Lung (tissue), 12 donors: Measurements from ENCODE around the gene DLG3. TPM values are rescaled to one million over a fixed set of nuclear protein-coding genes. Genes with fewer than 3 reads are reported as not detected.

ENCODE experiments used
- ATAC-seq: fragments of 200-7000 bp; cut with Tn5 transposase; one replicate; pipeline ENCODE4 v1.9.1; 2020; ENCODE audit warnings: moderate number of reproducible peaks; ENCODE audit not compliant: insufficient read depth, low FRiP score
- DNase-seq, 3 donors: peaks; one replicate each; pipeline ENCODE4 v3.0.0-alpha.2; 2013 to 2017
- H3K27ac ChIP-seq, 2 donors: one replicate each; pipeline ENCODE4 v1.5.1; 2013; ENCODE audit warnings: mild to moderate bottlenecking in 2 of 2, moderate library complexity in 2 of 2, control low read depth in 1 of 2, inconsistent platforms in 1 of 2, low read depth in 1 of 2, low read length in 1 of 2
- H3K27me3 ChIP-seq, 3 donors: one replicate each; pipeline ENCODE4 v1.5.1; 2013; ENCODE audit warnings: low read length in 2 of 3; ENCODE audit not compliant: control insufficient read depth in 3 of 3, insufficient read depth in 3 of 3
- H3K36me3 ChIP-seq, 4 donors: one replicate each; pipeline ENCODE4 v1.5.1; 2013; ENCODE audit warnings: low read length in 4 of 4, mild to moderate bottlenecking in 1 of 4, moderate library complexity in 1 of 4; ENCODE audit not compliant: control insufficient read depth in 4 of 4, insufficient read depth in 4 of 4
- H3K4me1 ChIP-seq, 5 donors: one replicate each; pipeline ENCODE4 v1.5.1; 2013; ENCODE audit warnings: low read length in 5 of 5, mild to moderate bottlenecking in 2 of 5, moderate library complexity in 1 of 5; ENCODE audit not compliant: control insufficient read depth in 5 of 5, insufficient read depth in 5 of 5
- H3K4me3 ChIP-seq: one replicate; pipeline ENCODE4 v1.5.1; 2013; ENCODE audit warnings: mild to moderate bottlenecking, control low read depth, moderate library complexity
- H3K9ac ChIP-seq, 2 donors: one replicate each; pipeline ENCODE4 v1.5.1; 2013; ENCODE audit warnings: low read length in 2 of 2, control low read depth in 1 of 2; ENCODE audit not compliant: insufficient read depth in 1 of 2
- H3K9me3 ChIP-seq, 4 donors: one replicate each; pipeline ENCODE4 v1.5.1; 2013; ENCODE audit warnings: low read length in 3 of 4, mild to moderate bottlenecking in 1 of 4, moderate library complexity in 1 of 4; ENCODE audit not compliant: control insufficient read depth in 4 of 4, insufficient read depth in 3 of 4
- WGBS, 2 donors: extraction: QIAGEN DNeasy Blood & Tissue Kit; methylation state at CpG; one replicate each; pipeline ENCODE4 v1.1.7; 2013; 5-methylcytosine and 5-hydroxymethylcytosine counted together
- polyA plus RNA-seq, 2 donors: library from polyadenylated mRNA; stranded (reverse); fragments of 200-250 nt; gene quantifications; one replicate each; pipeline ENCODE4 v1.2.1, GENCODE V29; 2013
- total RNA-seq, 2 donors: library from RNA; depleted of rRNA in 1 of 2; stranded (reverse); fragments of >200 nt in 1 of 2; gene quantifications; one replicate each; pipeline ENCODE4 v1.2.1, GENCODE V29; 2014 to 2021
- TF ChIP-seq, protein P1 (sequence below): IDR thresholded peaks from 2 replicates; pipeline ENCODE4 v1.5.1; 2012; ENCODE audit warnings: mild to moderate bottlenecking; ENCODE audit errors: control extremely low read depth, extremely low read depth
- donor health status: control.
- donor health status: control.
- donor health status: Bipolar disorder and iron deficiency.
- donor health status: healthy.
- donor health status: DM: yes; HTN: yes; CAD: no.

DLG3 gene
- total and polyA plus RNA-seq, 4 donors, result 9.3 to 31.5 (median 18.6) TPM

DNA sequence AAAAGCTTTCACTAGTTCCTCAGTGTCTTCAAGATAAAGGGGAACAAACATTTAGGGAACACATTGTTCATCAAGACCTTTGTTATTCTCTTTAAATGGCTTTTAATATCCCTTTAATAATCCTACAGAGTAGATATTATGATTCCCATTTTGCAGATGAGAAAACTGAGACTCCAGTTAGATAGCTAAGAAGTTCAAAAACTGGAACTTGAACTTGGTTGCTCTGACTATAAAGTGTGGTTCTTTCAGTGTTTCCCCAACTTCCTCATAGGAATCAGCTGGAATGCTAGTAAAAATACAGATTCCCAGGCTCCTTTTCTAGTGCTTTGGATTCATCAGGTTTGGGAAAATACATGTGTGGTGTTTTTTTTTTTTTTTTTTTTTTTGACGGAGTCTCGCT lies 37.7 kb downstream of the DLG3 start:
- H3K27me3 ChIP-seq, result no peaks in the 10 kb centered on the region
- H3K9me3 ChIP-seq, result no peaks in the 10 kb centered on the region
- ATAC-seq (no peak), DNase-seq (no peak)
- no peak overlapping the region for H3K4me3 ChIP-seq
- 93% methylated on average over 2 of the region's 2 CpGs; no CpG with 5 or more reads in 1 of the 2 donors for WGBS, 2 donors
- no peaks in the 10 kb centered on the region for H3K36me3 ChIP-seq
- no peak overlapping the region for H3K9ac ChIP-seq
- peaks cover 0 to 13% (median 6%) of the 10 kb centered on the region in 5 donors for H3K4me1 ChIP-seq
- TF ChIP-seq, protein P1, sequence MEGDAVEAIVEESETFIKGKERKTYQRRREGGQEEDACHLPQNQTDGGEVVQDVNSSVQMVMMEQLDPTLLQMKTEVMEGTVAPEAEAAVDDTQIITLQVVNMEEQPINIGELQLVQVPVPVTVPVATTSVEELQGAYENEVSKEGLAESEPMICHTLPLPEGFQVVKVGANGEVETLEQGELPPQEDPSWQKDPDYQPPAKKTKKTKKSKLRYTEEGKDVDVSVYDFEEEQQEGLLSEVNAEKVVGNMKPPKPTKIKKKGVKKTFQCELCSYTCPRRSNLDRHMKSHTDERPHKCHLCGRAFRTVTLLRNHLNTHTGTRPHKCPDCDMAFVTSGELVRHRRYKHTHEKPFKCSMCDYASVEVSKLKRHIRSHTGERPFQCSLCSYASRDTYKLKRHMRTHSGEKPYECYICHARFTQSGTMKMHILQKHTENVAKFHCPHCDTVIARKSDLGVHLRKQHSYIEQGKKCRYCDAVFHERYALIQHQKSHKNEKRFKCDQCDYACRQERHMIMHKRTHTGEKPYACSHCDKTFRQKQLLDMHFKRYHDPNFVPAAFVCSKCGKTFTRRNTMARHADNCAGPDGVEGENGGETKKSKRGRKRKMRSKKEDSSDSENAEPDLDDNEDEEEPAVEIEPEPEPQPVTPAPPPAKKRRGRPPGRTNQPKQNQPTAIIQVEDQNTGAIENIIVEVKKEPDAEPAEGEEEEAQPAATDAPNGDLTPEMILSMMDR, result no peak
- H3K27ac ChIP-seq, result peak overlapping the region in 1 of 2 donors; percentile 45

DNA sequence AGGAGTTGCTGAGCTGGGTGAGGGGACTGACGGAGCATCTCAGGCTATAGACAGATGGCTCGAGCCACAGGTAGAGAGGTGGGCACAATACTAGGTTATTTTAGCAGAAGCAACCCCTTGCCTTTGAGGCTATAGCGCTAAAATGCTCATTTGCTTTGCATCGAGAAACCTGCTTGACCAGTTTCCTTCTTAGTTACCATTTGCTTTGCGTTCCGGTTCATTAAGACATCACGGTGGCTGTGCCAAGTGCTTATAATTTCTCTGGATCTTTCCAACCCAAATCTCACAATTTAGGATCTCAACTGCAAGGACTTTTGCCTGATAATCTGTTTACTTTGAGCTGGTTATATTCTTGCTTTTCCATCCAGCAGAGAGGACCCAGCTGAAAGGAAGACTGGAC lies 40.8 kb downstream of the DLG3 start:
- Histone ChIP-seq H3K4me1 (peaks cover 0 to 4% (median 0%) of the 10 kb centered on the region in 5 donors), H3K27me3 (no peaks in the 10 kb centered on the region), H3K9me3 (no peaks in the 10 kb centered on the region), H3K4me3 (no peak overlapping the region), H3K27ac (no peak overlapping the region), H3K36me3 (no peaks in the 10 kb centered on the region), H3K9ac (no peak overlapping the region)
- DNase-seq (peak in 1 of 3 donors; percentile 45), ATAC-seq (no peak)
- 63 to 90% methylated on average over 7 of the region's 7 CpGs for WGBS, 2 donors
- TF ChIP-seq, protein P1, result no peak

DNA sequence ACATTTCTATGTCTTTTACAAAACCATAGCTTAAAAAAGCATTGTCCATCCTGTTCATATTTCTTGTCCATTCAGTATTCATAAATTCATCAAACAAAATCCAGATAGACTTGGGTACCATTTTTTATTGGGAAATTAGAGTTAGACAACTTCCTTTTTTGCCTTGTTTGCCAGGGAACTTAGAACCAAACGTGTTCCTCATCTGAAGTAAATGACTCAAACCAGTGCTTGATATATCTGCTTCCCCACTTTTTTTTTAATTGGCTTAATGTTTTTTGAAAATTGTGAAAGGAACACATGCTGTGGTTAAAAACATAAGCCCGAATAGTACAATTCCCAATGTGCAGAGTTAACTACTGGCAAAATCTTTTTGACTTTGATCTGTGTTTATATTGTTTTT lies 44.2 kb downstream of the DLG3 start:
- WGBS, 2 donors, result 28 to 51% methylated on average over 2 of the region's 2 CpGs
- H3K9ac ChIP-seq, result no peak overlapping the region
- DNase-seq (no peak), ATAC-seq (no peak)
- no peaks in the 10 kb centered on the region for H3K4me1 ChIP-seq
- TF ChIP-seq, protein P1, result no peak
- H3K4me3 ChIP-seq, result no peak overlapping the region
- no peak overlapping the region for H3K27ac ChIP-seq
- no peaks in the 10 kb centered on the region for H3K27me3 ChIP-seq
- H3K36me3 ChIP-seq, result peaks cover 2 to 6% (median 3%) of the 10 kb centered on the region in 4 donors
- H3K9me3 ChIP-seq, result peaks cover 0 to 1% (median 0%) of the 10 kb centered on the region in 4 donors

DNA sequence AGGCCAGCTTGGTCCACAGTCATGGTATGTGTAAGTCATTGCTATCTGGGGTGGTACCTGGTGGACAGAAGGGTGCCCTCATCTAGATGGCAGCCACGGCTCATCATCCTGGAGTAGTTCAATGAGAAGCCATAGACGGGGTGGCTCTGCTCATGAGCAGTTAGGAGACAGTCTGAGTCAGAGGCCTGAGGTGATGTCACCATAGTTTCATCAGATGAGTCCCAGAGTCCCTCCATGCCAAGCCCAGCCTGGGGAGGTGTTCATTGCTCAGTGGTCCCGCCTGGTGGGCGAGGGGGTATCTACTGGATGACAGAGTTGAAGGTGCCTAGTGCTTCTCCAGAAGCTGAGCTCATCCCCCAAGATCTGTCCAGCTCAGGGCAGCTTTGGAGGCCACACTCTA lies 49.8 kb downstream of the DLG3 start:
- peaks cover 2 to 9% (median 5%) of the 10 kb centered on the region in 4 donors for H3K36me3 ChIP-seq
- TF ChIP-seq, protein P1, result no peak
- WGBS, 2 donors, result 70 to 100% methylated on average over 4 of the region's 4 CpGs
- ATAC-seq, result no peak
- no peaks in the 10 kb centered on the region for H3K4me1 ChIP-seq
- H3K9ac ChIP-seq, result no peak overlapping the region
- H3K4me3 ChIP-seq, result no peak overlapping the region
- peaks cover 0 to 4% (median 0%) of the 10 kb centered on the region in 4 donors for H3K9me3 ChIP-seq
- no peak overlapping the region for H3K27ac ChIP-seq
- DNase-seq, result no peak
- H3K27me3 ChIP-seq, result no peaks in the 10 kb centered on the region
